GM12878 (cell line): ENCODE data around the gene MYCBPAP. TPM values are rescaled to one million over a fixed set of nuclear protein-coding genes. Genes with fewer than 3 reads are reported as not detected.

Experiments
- ATAC-seq: fragments of 200-7000 bp; cut with Tn5 transposase; 3 replicates; pipeline ENCODE4 v1.9.1; 2020; ENCODE audit warnings: mild to moderate bottlenecking, moderate library complexity
- BruUV-seq: library from RNA; stranded (reverse); fragments of 400-500 nt; replicated peaks from 2 replicates; lab custom pipeline; 2021; lab: Mats Ljungman, UMichigan
- CTCF ChIA-PET: fragments of 300-600 bp; sonication (Branson Sonifier 250); formaldehyde crosslinking; extraction: SDS; loops from one replicate; lab custom pipeline; 2021; ENCODE audit warnings: inconsistent platforms; lab: Yijun Ruan, JAX
- POLR2A ChIA-PET: fragments of 350-600 bp; formaldehyde crosslinking; extraction: SDS; loops from one replicate; lab custom pipeline; 2021; ENCODE audit warnings: inconsistent platforms; lab: Charles Lee
- RAD21 ChIA-PET: fragments of 300-600 bp; sonication (Branson Sonifier 250); formaldehyde crosslinking; loops from one replicate; lab custom pipeline; 2023; ENCODE audit warnings: antibody characterized with exemption; ENCODE audit not compliant: unreplicated experiment; lab: Charles Lee
- SMC1A ChIA-PET: fragments of 300-600 bp; sonication (Branson Sonifier 250); formaldehyde crosslinking; loops from one replicate; lab custom pipeline; 2023; ENCODE audit not compliant: unreplicated experiment, uncharacterized antibody; lab: Charles Lee
- DNase-seq: peaks from one replicate; pipeline ENCODE4 v3.0.0-alpha.2; 2011; ENCODE audit warnings: low read depth, low spot score
- FAIRE-seq: peaks from 3 replicates; lab custom pipeline; 2011; peaks lifted over from hg19 to GRCh38; lab: Jason Lieb, UNC
- H2AFZ ChIP-seq: 2 replicates; pipeline ENCODE4 v1.6.0; 2011; ENCODE audit warnings: low read depth, low read length, control low read depth; ENCODE audit not compliant: control insufficient read depth
- H3K27ac ChIP-seq: 2 replicates; pipeline ENCODE4 v1.5.1; 2011; ENCODE audit warnings: control low read depth; ENCODE audit not compliant: control insufficient read depth, insufficient read depth
- H3K27me3 ChIP-seq, 2 experiments: replicated peaks in 1 of 2; 2 replicates each; pipeline versions ENCODE4 v1.6.0 to v1.6.1; 2011; ENCODE audit warnings: low read length in 1 of 2; ENCODE audit not compliant: control insufficient read depth in 2 of 2, insufficient read depth in 2 of 2
- H3K36me3 ChIP-seq, 2 experiments: 2 replicates each; pipeline ENCODE4 v1.5.1; 2011; ENCODE audit warnings: low read length in 1 of 2; ENCODE audit not compliant: control insufficient read depth in 2 of 2, insufficient read depth in 2 of 2
- H3K4me1 ChIP-seq: 2 replicates; pipeline ENCODE4 v1.6.1; 2011; ENCODE audit warnings: mild to moderate bottlenecking, low read length, moderate library complexity, mixed read lengths; ENCODE audit not compliant: control insufficient read depth, insufficient read depth
- H3K4me2 ChIP-seq: 2 replicates; pipeline ENCODE4 v1.6.0; 2011; ENCODE audit warnings: control low read depth; ENCODE audit not compliant: control insufficient read depth, insufficient read depth
- H3K4me3 ChIP-seq: fragments of 200-600 bp; sonication (generic); 2 replicates; pipeline ENCODE4 v1.5.1; 2016
- H3K79me2 ChIP-seq: 2 replicates; pipeline ENCODE4 v1.6.0; 2011; ENCODE audit warnings: low read length; ENCODE audit not compliant: control insufficient read depth, insufficient read depth
- H3K9ac ChIP-seq: 2 replicates; pipeline ENCODE4 v1.8.0; 2011; ENCODE audit warnings: low read length, control low read depth, mixed read lengths; ENCODE audit not compliant: control insufficient read depth, insufficient read depth
- H3K9me3 ChIP-seq: replicated peaks from 3 replicates; pipeline ENCODE4 v1.5.1; 2011; ENCODE audit warnings: mild to moderate bottlenecking, low read length; ENCODE audit not compliant: control insufficient read depth, insufficient read depth
- H4K20me1 ChIP-seq: 2 replicates; pipeline ENCODE4 v1.6.0; 2011; ENCODE audit not compliant: control insufficient read depth, insufficient read depth
- BCL3 ChIP-seq: IDR thresholded peaks from 2 replicates; pipeline ENCODE4 v1.6.1; 2011; ENCODE audit warnings: borderline replicate concordance, low read depth, mild to moderate bottlenecking, moderate library complexity, low read length; ENCODE audit not compliant: insufficient read depth, poor library complexity, severe bottlenecking
- CBFB ChIP-seq: IDR thresholded peaks from 2 replicates; pipeline ENCODE4 v1.6.1; 2016; ENCODE audit warnings: antibody characterized with exemption, low read depth
- CREB1 ChIP-seq: IDR thresholded peaks from 2 replicates; pipeline ENCODE4 v1.6.1; 2012; ENCODE audit warnings: low read depth, mild to moderate bottlenecking, inconsistent platforms
- CREM ChIP-seq: IDR thresholded peaks from 2 replicates; pipeline ENCODE4 v1.6.1; 2014; ENCODE audit warnings: antibody characterized with exemption, low read depth
- FOXK2 ChIP-seq: fragments of 450-650 bp; IDR thresholded peaks from 2 replicates; pipeline ENCODE4 v1.6.1; 2017; ENCODE audit warnings: mild to moderate bottlenecking, moderate library complexity
- IKZF1 ChIP-seq: fragments of 450-650 bp; conservative IDR thresholded peaks from 2 replicates; pipeline ENCODE4 v1.6.1; 2017; ENCODE audit warnings: antibody characterized with exemption, mild to moderate bottlenecking
- KDM1A ChIP-seq: fragments of 200-600 bp; sonication (generic); IDR thresholded peaks from 2 replicates; pipeline ENCODE4 v1.6.1; 2016; ENCODE audit warnings: borderline replicate concordance
- NBN ChIP-seq: fragments of 450-650 bp; IDR thresholded peaks from 2 replicates; pipeline ENCODE4 v1.6.1; 2016
- NFIC ChIP-seq: IDR thresholded peaks from 2 replicates; pipeline ENCODE4 v1.6.1; 2012; ENCODE audit warnings: low read depth, mild to moderate bottlenecking, inconsistent platforms, low read length, moderate library complexity
- NRF1 ChIP-seq: conservative IDR thresholded peaks from 2 replicates; pipeline ENCODE4 v1.6.1; 2011; ENCODE audit warnings: mild to moderate bottlenecking, low read depth, low read length, improper control_type of control experiment
- RAD21 ChIP-seq: IDR thresholded peaks from 2 replicates; pipeline ENCODE4 v1.6.1; 2011; ENCODE audit warnings: mild to moderate bottlenecking, low read depth, low read length, moderate library complexity; ENCODE audit not compliant: insufficient read depth
- SIX5 ChIP-seq: IDR thresholded peaks from 2 replicates; pipeline ENCODE4 v1.6.1; 2011; ENCODE audit warnings: mild to moderate bottlenecking, low read depth, low read length, moderate library complexity; ENCODE audit not compliant: severe bottlenecking
- TCF7 ChIP-seq: IDR thresholded peaks from 2 replicates; pipeline ENCODE4 v1.6.1; 2014; ENCODE audit warnings: antibody characterized with exemption, borderline replicate concordance
- ZZZ3 ChIP-seq: IDR thresholded peaks from 2 replicates; pipeline ENCODE4 v1.6.1; 2011; ENCODE audit warnings: low read depth; ENCODE audit not compliant: control insufficient read depth, insufficient read length
- WGBS: methylation state at CpG from one replicate; pipeline ENCODE4 v1.1.6; 2016; ENCODE audit warnings: low lambda C conversion rate; ENCODE audit not compliant: insufficient replicate concordance, insufficient coverage; ENCODE audit errors: missing lambda C conversion rate; 5-methylcytosine and 5-hydroxymethylcytosine counted together
- in situ Hi-C: fragments of 300-500 bp; cut with MboI; formaldehyde crosslinking; loops from 9 replicates; pipeline ENCODE4 v1.14.3; 2018; ENCODE audit warnings: mixed read lengths
- intact Hi-C: fragments of 100-400 bp; cut with micrococcal nuclease; formaldehyde crosslinking; loops from one replicate; pipeline ENCODE4 v1.14.2; 2022; ENCODE audit not compliant: unreplicated experiment
- polyA plus RNA-seq, 11 experiments: library from polyadenylated mRNA; depleted of rRNA in 4 of 11; unstranded in 6 of 11; stranded (reverse) in 5 of 11; fragments of >200 nt; fragmentation: Nextera tagmentation in 4 of 11; fragmentation: Illumina TruSeq in 1 of 11; extraction: Ambion mirVana in 4 of 11; extraction: Trizol in 1 of 11; gene quantifications; 1 replicate in 1 of 11; 2 replicates in 10 of 11; pipeline versions ENCODE4 v1.2.1 to v1.2.3, GENCODE V29; 2011 to 2016; ENCODE audit warnings: inconsistent platforms in 2 of 11, missing spikeins in 2 of 11, low read depth in 1 of 11
- total RNA-seq, 4 experiments: library from RNA; depleted of rRNA in 3 of 4; stranded (reverse); fragments of >200 nt in 3 of 4; fragmentation: Illumina TruSeq in 1 of 4; extraction: Trizol in 1 of 4; gene quantifications; 2 replicates each; pipeline versions ENCODE4 v1.2.1 to v1.2.3, GENCODE V29; 2013 to 2021
- TF ChIP-seq, protein P1 (sequence below), 3 experiments: IDR thresholded peaks in 2 of 3; conservative IDR thresholded peaks in 1 of 3; 2 replicates each; pipeline ENCODE4 v1.5.1; 2011; ENCODE audit warnings: low read depth in 3 of 3, low read length in 3 of 3, mild to moderate bottlenecking in 3 of 3, control low read depth in 2 of 3, moderate library complexity in 2 of 3, inconsistent platforms in 1 of 3, mixed read lengths in 1 of 3; ENCODE audit not compliant: control insufficient read depth in 2 of 3, insufficient read depth in 1 of 3; ENCODE audit errors: extremely low read depth in 1 of 3
- TF ChIP-seq, protein P2 (sequence below): IDR thresholded peaks from 2 replicates; pipeline ENCODE4 v1.6.1; 2011; ENCODE audit warnings: mild to moderate bottlenecking, low read depth, low read length, moderate library complexity; ENCODE audit not compliant: insufficient replicate concordance

MYCBPAP gene
- total and polyA plus RNA-seq, 10 of the 15 experiments (the other 5 are each of a cell fraction or from before 2014, with no cell fraction given): 0.23 to 2.7 (median 1.5) TPM

DNA sequence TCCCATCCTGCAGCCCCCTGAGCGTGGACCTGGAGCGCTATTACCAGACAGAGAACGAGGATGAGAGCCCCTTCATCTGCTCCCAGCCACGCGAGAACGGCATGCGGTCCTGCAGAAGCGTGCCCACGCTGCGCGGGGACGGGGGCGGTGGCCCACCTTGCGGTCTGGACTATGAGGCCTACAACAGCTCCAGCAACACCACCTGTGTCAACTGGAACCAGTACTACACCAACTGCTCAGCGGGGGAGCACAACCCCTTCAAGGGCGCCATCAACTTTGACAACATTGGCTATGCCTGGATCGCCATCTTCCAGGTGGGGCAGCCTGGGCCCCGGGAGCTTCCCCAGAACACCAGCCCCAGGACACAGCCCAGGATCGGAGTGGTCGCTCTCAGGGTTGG is 64.3 kb downstream of the MYCBPAP start (continued):
- no peak for TF ChIP-seq KDM1A
- no peak for TF ChIP-seq SIX5
- no peak for TF ChIP-seq RAD21
- no peak for TF ChIP-seq TCF7
- TF ChIP-seq NFIC: no peak
- TF ChIP-seq, protein P1, sequence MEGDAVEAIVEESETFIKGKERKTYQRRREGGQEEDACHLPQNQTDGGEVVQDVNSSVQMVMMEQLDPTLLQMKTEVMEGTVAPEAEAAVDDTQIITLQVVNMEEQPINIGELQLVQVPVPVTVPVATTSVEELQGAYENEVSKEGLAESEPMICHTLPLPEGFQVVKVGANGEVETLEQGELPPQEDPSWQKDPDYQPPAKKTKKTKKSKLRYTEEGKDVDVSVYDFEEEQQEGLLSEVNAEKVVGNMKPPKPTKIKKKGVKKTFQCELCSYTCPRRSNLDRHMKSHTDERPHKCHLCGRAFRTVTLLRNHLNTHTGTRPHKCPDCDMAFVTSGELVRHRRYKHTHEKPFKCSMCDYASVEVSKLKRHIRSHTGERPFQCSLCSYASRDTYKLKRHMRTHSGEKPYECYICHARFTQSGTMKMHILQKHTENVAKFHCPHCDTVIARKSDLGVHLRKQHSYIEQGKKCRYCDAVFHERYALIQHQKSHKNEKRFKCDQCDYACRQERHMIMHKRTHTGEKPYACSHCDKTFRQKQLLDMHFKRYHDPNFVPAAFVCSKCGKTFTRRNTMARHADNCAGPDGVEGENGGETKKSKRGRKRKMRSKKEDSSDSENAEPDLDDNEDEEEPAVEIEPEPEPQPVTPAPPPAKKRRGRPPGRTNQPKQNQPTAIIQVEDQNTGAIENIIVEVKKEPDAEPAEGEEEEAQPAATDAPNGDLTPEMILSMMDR (IDR thresholded peaks at IDR 0.05 in 2 of 3, conservative IDR thresholded peaks at IDR 0.05 in 1 of 3; ENCODE audit: control insufficient read depth in 2 of 3, extremely low read depth in 1 of 3, insufficient read depth in 1 of 3, low read depth in 3 of 3, low read length in 3 of 3): no peak

- no peak for ATAC-seq
- TF ChIP-seq NBN: no peak
- TF ChIP-seq NRF1: no peak
- no peak for TF ChIP-seq CBFB
- TF ChIP-seq CREB1: no peak
- no peak for TF ChIP-seq FOXK2
- no peak for TF ChIP-seq ZZZ3
- no peak for TF ChIP-seq IKZF1
- no peak for TF ChIP-seq BCL3
- TF ChIP-seq, protein P2, sequence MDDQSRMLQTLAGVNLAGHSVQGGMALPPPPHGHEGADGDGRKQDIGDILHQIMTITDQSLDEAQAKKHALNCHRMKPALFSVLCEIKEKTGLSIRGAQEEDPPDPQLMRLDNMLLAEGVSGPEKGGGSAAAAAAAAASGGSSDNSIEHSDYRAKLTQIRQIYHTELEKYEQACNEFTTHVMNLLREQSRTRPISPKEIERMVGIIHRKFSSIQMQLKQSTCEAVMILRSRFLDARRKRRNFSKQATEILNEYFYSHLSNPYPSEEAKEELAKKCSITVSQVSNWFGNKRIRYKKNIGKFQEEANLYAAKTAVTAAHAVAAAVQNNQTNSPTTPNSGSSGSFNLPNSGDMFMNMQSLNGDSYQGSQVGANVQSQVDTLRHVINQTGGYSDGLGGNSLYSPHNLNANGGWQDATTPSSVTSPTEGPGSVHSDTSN: no peak
- TF ChIP-seq CREM: no peak
Observed at GRCh38 chr17:50573866-50574611, 65.8 kb downstream of the MYCBPAP start.

More at GRCh38 chr17:50573866-50574611, 65.8 kb downstream of the MYCBPAP start:
- Histone ChIP-seq H3K27ac (no peak overlapping the region), H4K20me1 (no peaks in the 10 kb centered on the region), H3K4me3 (no peak overlapping the region), H3K4me1 (no peaks in the 10 kb centered on the region), H3K4me2 (no peak overlapping the region), H2AFZ (no peak overlapping the region), H3K9ac (no peak overlapping the region), H3K27me3 (peaks cover 0 to 1% of the 10 kb centered on the region in 2 experiments; a peak in 3 of 4 replicates), H3K36me3 (no peaks in the 10 kb centered on the region), H3K79me2 (no peaks in the 10 kb centered on the region), H3K9me3 (no peaks in the 10 kb centered on the region)
- BruUV-seq: no TSS peak
- ChIA-PET SMC1A (no interaction called here), CTCF (no interaction called here), RAD21 (no interaction called here), POLR2A (no interaction called here)
- intact Hi-C loops (no loop called here), in situ Hi-C loops (no loop called here)
- DNase-seq: no peak
- no peak for FAIRE-seq
- WGBS: 45% methylated on average over 12 of the region's 12 CpGs
